Erythroblast (primary cell): ENCODE results near the gene MICU2.

Experiments used
- GATA1 ChIP-seq: IDR thresholded peaks from 2 replicates; pipeline ENCODE4 v1.6.1; 2011; ENCODE audit warnings: low read depth, mild to moderate bottlenecking, control low read depth, low read length, moderate library complexity
- POLR2A ChIP-seq: IDR thresholded peaks from 2 replicates; pipeline ENCODE4 v1.6.1; 2011; ENCODE audit warnings: mild to moderate bottlenecking, low read length

DNA sequence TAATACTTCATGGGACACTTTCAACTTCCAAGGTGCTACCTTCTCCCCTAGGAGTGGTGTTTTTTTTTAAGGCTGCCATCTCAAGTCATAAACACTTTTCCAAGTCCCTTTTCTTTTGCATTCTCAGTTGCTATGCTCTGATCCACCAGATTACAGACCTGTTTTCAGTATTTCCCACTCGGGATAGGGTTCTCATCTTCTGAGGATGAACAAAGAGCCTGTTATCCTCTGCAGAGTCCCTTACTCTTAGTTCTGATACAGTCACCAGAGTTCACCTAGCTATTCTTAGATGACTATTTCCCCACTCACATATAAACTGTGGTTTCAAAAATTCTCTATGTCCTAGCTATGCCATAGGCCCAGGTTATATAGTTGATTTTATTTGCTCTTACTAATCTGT, 160.8 kb downstream of the MICU2 start:
- TF ChIP-seq POLR2A: no peak
- TF ChIP-seq GATA1: no peak
